HepG2 (cell line): ENCODE data around the gene ST3GAL5.

ENCODE experiments used
- CBFB ChIP-seq: sonication (generic); formaldehyde crosslinking; IDR thresholded peaks from 2 replicates; pipeline ENCODE4 v1.4.0; 2020; ENCODE audit warnings: missing genetic modification reagents
- EZH2 ChIP-seq: conservative IDR thresholded peaks from 2 replicates; pipeline ENCODE4 v1.6.1; 2012; ENCODE audit warnings: mild to moderate bottlenecking, low read depth, low read length, moderate library complexity
- POLR2A ChIP-seq, 2 experiments: IDR thresholded peaks; 2 replicates each; pipeline ENCODE4 v1.6.1; 2011; ENCODE audit warnings: low read depth in 2 of 2, low read length in 2 of 2, mild to moderate bottlenecking in 1 of 2, moderate library complexity in 1 of 2; ENCODE audit not compliant: insufficient read depth in 1 of 2
- ZNF350 ChIP-seq: sonication (generic); formaldehyde crosslinking; IDR thresholded peaks from 2 replicates; pipeline ENCODE4 v1.4.0; 2020; ENCODE audit warnings: mild to moderate bottlenecking, low read depth, missing genetic modification reagents, borderline replicate concordance
- TF ChIP-seq, protein P1 (sequence below): sonication (generic); formaldehyde crosslinking; conservative IDR thresholded peaks from 2 replicates; pipeline ENCODE4 v1.5.0; 2020; ENCODE audit warnings: missing genetic modification reagents
- TF ChIP-seq, protein P2 (sequence below): sonication (generic); formaldehyde crosslinking; IDR thresholded peaks from 2 replicates; pipeline ENCODE4 v1.5.0; 2020; ENCODE audit warnings: mild to moderate bottlenecking, missing genetic modification reagents, moderate library complexity

DNA sequence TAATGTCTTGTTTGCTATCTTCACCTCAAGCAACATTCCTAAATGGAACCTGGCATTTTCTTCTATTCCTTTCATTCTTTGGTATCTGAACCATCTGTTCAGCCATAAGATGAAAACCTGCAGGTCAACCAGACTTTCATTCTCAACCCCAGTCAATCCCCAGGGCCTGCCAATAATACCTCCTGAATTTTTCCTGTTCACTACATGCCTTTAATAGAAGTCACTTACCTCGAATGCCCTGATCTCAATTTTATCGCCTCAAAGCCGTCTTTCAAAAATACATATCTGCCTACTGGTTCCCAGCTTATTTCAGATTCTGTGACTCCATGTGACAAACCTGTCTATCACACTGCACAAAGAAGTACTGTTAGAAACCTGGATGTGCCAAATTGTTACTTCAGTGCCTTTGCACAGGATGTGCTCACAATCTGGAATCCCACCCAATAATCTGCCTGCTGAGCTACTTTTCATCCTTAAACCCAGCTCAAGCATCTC, 22.6 kb downstream of the ST3GAL5 start:
- TF ChIP-seq EZH2 (no peak), POLR2A (IDR thresholded peaks at IDR 0.05; ENCODE audit: insufficient read depth in 1 of 2, low read depth in 2 of 2, low read length in 2 of 2) (no peak), CBFB (CRISPR knock-in tag) (no peak), ZNF350 (no peak)
- TF ChIP-seq, protein P1, sequence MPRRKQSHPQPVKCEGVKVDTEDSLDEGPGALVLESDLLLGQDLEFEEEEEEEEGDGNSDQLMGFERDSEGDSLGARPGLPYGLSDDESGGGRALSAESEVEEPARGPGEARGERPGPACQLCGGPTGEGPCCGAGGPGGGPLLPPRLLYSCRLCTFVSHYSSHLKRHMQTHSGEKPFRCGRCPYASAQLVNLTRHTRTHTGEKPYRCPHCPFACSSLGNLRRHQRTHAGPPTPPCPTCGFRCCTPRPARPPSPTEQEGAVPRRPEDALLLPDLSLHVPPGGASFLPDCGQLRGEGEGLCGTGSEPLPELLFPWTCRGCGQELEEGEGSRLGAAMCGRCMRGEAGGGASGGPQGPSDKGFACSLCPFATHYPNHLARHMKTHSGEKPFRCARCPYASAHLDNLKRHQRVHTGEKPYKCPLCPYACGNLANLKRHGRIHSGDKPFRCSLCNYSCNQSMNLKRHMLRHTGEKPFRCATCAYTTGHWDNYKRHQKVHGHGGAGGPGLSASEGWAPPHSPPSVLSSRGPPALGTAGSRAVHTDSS (CRISPR knock-in tag) = no peak
- TF ChIP-seq, protein P2, sequence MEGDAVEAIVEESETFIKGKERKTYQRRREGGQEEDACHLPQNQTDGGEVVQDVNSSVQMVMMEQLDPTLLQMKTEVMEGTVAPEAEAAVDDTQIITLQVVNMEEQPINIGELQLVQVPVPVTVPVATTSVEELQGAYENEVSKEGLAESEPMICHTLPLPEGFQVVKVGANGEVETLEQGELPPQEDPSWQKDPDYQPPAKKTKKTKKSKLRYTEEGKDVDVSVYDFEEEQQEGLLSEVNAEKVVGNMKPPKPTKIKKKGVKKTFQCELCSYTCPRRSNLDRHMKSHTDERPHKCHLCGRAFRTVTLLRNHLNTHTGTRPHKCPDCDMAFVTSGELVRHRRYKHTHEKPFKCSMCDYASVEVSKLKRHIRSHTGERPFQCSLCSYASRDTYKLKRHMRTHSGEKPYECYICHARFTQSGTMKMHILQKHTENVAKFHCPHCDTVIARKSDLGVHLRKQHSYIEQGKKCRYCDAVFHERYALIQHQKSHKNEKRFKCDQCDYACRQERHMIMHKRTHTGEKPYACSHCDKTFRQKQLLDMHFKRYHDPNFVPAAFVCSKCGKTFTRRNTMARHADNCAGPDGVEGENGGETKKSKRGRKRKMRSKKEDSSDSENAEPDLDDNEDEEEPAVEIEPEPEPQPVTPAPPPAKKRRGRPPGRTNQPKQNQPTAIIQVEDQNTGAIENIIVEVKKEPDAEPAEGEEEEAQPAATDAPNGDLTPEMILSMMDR (CRISPR knock-in tag) = no peak
